ENCODE results near the gene KIAA1958.

DNA sequence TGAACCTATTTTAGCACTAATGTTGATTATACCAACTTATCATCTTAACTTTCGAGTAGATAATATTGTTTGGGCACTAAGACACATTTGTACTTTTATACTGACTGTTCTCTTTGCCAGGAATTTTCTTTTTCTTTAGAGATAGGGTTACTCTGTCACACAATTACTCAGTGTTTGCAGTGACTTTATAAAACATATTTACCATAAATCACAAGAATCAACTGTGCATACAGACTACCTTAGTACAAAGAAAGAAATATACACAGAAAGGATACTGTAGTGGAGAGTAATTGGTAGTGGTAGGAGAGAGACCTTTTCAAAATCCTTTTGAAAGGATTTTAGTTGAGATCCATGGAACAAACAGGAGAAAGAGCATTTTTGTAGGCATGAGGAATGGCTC lies 40.3 kb downstream of the KIAA1958 start:
- TF ChIP-seq CTCF (IDR thresholded peaks at IDR 0.05): no peak
- TF ChIP-seq POLR2A (IDR thresholded peaks at IDR 0.05): no peak

Data from Peyer's patch (tissue), 4 donors.